ENCODE results near the gene SLFN14.

SLFN14 gene

GRCh38 chr17:35596530-35597233 lies 36.1 kb upstream of the SLFN14 start:
- no peaks in the 10 kb centered on the region for H3K27me3 ChIP-seq (ENCODE audit: insufficient read depth, low read depth, severe bottlenecking)
- DNase-seq: no peak
- no peak overlapping the region for H3K27ac ChIP-seq
- no peak for TF ChIP-seq CTCF (IDR thresholded peaks at IDR 0.05; ENCODE audit: low read depth, low read length)
- no peaks in the 10 kb centered on the region for H3K9me3 ChIP-seq (ENCODE audit: severe bottlenecking)
- H3K36me3 ChIP-seq: peaks cover 84% of the 10 kb centered on the region
- H3K4me3 ChIP-seq (ENCODE audit: low read depth, low read length): no peak overlapping the region

GRCh38 chr17:35596072-35596471 lies 35.5 kb upstream of the SLFN14 start:
- TF ChIP-seq CTCF (IDR thresholded peaks at IDR 0.05; ENCODE audit: low read depth, low read length): no peak
- no peaks in the 10 kb centered on the region for H3K9me3 ChIP-seq (ENCODE audit: severe bottlenecking)
- no peak overlapping the region for H3K4me3 ChIP-seq (ENCODE audit: low read depth, low read length)
- no peak overlapping the region for H3K27ac ChIP-seq
- DNase-seq: no peak
- peaks cover 80% of the 10 kb centered on the region for H3K36me3 ChIP-seq
- H3K27me3 ChIP-seq (ENCODE audit: insufficient read depth, low read depth, severe bottlenecking): no peaks in the 10 kb centered on the region

- H3K4me3 ChIP-seq (ENCODE audit: low read depth, low read length): peak overlapping the region; percentile 81
- no peaks in the 10 kb centered on the region for H3K9me3 ChIP-seq (ENCODE audit: severe bottlenecking)
- no peaks in the 10 kb centered on the region for H3K27me3 ChIP-seq (ENCODE audit: insufficient read depth, low read depth, severe bottlenecking)
- TF ChIP-seq CTCF (IDR thresholded peaks at IDR 0.05; ENCODE audit: low read depth, low read length): no peak
- H3K27ac ChIP-seq: peak overlapping the region; percentile 88
- H3K36me3 ChIP-seq: peaks cover 16% of the 10 kb centered on the region
- DNase-seq: no peak
Observed at GRCh38 chr17:35588196-35588920, 27.7 kb upstream of the SLFN14 start.

- Histone ChIP-seq H3K27ac (peak within 1 kb of the TSS; percentile 88), H3K27me3 (ENCODE audit: insufficient read depth, low read depth, severe bottlenecking) (no peaks in the 10 kb centered on the region), H3K4me3 (ENCODE audit: low read depth, low read length) (peak within 1 kb of the TSS; percentile 81), H3K9me3 (ENCODE audit: severe bottlenecking) (no peaks in the 10 kb centered on the region), H3K36me3 (peaks cover 13% of the 10 kb centered on the region)
- DNase-seq: peak; percentile 94
- no peak for TF ChIP-seq CTCF (IDR thresholded peaks at IDR 0.05; ENCODE audit: low read depth, low read length)
Observed at GRCh38 chr17:35587074-35587961, 26.7 kb upstream of the SLFN14 start, which contains the start of gene AP2B1. AP2B1 (plus strand) TSS chr17:35587322; CDS start chr17:35594031, 6,709 bp downstream.

- peak overlapping the region; percentile 81 for H3K4me3 ChIP-seq (ENCODE audit: low read depth, low read length)
- peak overlapping the region; percentile 88 for H3K27ac ChIP-seq
- no peak for TF ChIP-seq CTCF (IDR thresholded peaks at IDR 0.05; ENCODE audit: low read depth, low read length)
- no peaks in the 10 kb centered on the region for H3K27me3 ChIP-seq (ENCODE audit: insufficient read depth, low read depth, severe bottlenecking)
- H3K36me3 ChIP-seq: peaks cover 7% of the 10 kb centered on the region
- no peaks in the 10 kb centered on the region for H3K9me3 ChIP-seq (ENCODE audit: severe bottlenecking)
- no peak for DNase-seq
Observed at GRCh38 chr17:35586569-35587073, 26.0 kb upstream of the SLFN14 start.
